ENCODE data around the gene CDYL2. TPM values are rescaled to one million over a fixed set of nuclear protein-coding genes. Genes with fewer than 3 reads are reported as not detected.

CDYL2 gene
- total and polyA plus RNA-seq, 2 donors (not counting 3 experiments of a cell fraction or from before 2014, with no cell fraction given): 7.1 to 71.3 TPM

DNA sequence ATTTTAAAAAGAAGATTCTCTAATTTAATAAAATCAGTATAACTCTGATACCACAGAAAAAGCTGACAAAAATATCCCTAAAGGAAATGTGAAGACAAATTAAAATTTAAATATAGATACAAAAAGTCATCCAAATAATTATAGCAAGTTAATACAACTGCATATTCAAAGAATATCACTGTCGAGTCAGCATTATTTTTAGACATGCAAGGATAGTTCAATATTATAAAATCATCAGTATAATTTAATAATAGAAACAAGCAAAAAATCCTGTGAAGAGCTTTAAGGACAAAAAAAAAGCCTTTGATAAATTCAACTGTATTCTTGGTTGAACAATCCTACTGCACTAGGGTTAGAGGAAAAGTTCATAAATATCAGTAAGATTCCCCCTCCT lies 21.0 kb upstream of the CDYL2 start:
- CTCF ChIA-PET: interaction anchor here (1.3 to 5.3 kb wide), 11 partner anchors 9 to 298 kb away, joined by 3 to 91 read pairs (median 5); no protein-coding TSS in a partner anchor

More for the DNA sequence above, 21.0 kb upstream of the CDYL2 start:
- Histone ChIP-seq H3K9ac (replicated peaks; ENCODE audit: extremely low read depth, insufficient read depth, low read length) (no peak overlapping the region), H3K4me1 (ENCODE audit: control insufficient read depth, extremely low read depth, insufficient read depth, low read length) (no peaks in the 10 kb centered on the region), H3K4me3 (replicated peaks in 1 of 3; ENCODE audit: insufficient read depth in 1 of 3, low read depth in 1 of 3, low read length in 3 of 3) (no peak overlapping the region), H4K20me1 (replicated peaks; ENCODE audit: control insufficient read depth, extremely low read depth, insufficient read depth, low read length) (no peaks in the 10 kb centered on the region), H3K9me3 (replicated peaks; ENCODE audit: control insufficient read depth, insufficient read depth, low read length) (no peaks in the 10 kb centered on the region), H3K79me2 (ENCODE audit: control insufficient read depth, insufficient read depth, low read length) (no peaks in the 10 kb centered on the region), H2AFZ (ENCODE audit: low read depth, low read length) (no peak overlapping the region), H3K9me1 (replicated peaks; ENCODE audit: control insufficient read depth, extremely low read depth, insufficient read depth, low read length) (no peaks in the 10 kb centered on the region), H3K27me3 (ENCODE audit: control insufficient read depth in 2 of 2, insufficient read depth in 2 of 2, low read length in 2 of 2) (no peaks in the 10 kb centered on the region), H3K36me3 (ENCODE audit: control insufficient read depth in 2 of 2, extremely low read depth in 1 of 2, insufficient read depth in 2 of 2, low read length in 2 of 2) (no peaks in the 10 kb centered on the region), H3K27ac (ENCODE audit: insufficient read depth, low read depth, low read length) (no peak overlapping the region), H3K4me2 (ENCODE audit: insufficient read depth, low read length) (no peak overlapping the region)
- intact Hi-C loops (cut with micrococcal nuclease): no loop called here
- dilution Hi-C loops (cut with MboI; ENCODE audit: extremely low pct_ligation_motif_present, low sequenced_read_pairs): no loop called here
- DNase-seq (ENCODE audit: low read depth, low spot score) (no peak), FAIRE-seq (no peak)
- POLR2A ChIA-PET: no interaction called here
- TF ChIP-seq POLR2A (IDR thresholded peaks at IDR 0.05; ENCODE audit: low read depth, low read length) (no peak), FOS (IDR thresholded peaks at IDR 0.05; ENCODE audit: borderline replicate concordance, insufficient read depth, low read length) (no peak), MYC (IDR thresholded peaks at IDR 0.05; ENCODE audit: low read depth, low read length) (no peak), JUN (IDR thresholded peaks at IDR 0.05; ENCODE audit: borderline replicate concordance, insufficient read depth, insufficient read length, low read depth) (no peak), EZH2 (IDR thresholded peaks at IDR 0.05; ENCODE audit: borderline replicate concordance, low read depth, low read length, severe bottlenecking) (no peak), GATA2 (IDR thresholded peaks at IDR 0.05; ENCODE audit: insufficient read depth, insufficient read length, low read depth, low read length) (no peak), POLR2AphosphoS5 (IDR thresholded peaks at IDR 0.05; ENCODE audit: insufficient read depth, low read depth, low read length) (no peak)
- TF ChIP-seq, protein P1, sequence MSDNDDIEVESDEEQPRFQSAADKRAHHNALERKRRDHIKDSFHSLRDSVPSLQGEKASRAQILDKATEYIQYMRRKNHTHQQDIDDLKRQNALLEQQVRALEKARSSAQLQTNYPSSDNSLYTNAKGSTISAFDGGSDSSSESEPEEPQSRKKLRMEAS (IDR thresholded peaks at IDR 0.05; ENCODE audit: insufficient read depth, insufficient read length): no peak
- TF ChIP-seq, protein P2, sequence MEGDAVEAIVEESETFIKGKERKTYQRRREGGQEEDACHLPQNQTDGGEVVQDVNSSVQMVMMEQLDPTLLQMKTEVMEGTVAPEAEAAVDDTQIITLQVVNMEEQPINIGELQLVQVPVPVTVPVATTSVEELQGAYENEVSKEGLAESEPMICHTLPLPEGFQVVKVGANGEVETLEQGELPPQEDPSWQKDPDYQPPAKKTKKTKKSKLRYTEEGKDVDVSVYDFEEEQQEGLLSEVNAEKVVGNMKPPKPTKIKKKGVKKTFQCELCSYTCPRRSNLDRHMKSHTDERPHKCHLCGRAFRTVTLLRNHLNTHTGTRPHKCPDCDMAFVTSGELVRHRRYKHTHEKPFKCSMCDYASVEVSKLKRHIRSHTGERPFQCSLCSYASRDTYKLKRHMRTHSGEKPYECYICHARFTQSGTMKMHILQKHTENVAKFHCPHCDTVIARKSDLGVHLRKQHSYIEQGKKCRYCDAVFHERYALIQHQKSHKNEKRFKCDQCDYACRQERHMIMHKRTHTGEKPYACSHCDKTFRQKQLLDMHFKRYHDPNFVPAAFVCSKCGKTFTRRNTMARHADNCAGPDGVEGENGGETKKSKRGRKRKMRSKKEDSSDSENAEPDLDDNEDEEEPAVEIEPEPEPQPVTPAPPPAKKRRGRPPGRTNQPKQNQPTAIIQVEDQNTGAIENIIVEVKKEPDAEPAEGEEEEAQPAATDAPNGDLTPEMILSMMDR (IDR thresholded peaks at IDR 0.05; ENCODE audit: extremely low read depth in 1 of 2, insufficient read depth in 1 of 2, low read depth in 1 of 2, low read length in 2 of 2): no peak
- no TSS peak for BruUV-seq (replicated peaks)
